GM18505 (cell line): ENCODE results near the gene KIAA0930.

Experiments used
- ATAC-seq: cut with Tn5 transposase; IDR thresholded peaks from one replicate; pipeline ENCODE4 v1.9.1; 2021; ENCODE audit not compliant: unreplicated experiment
- POLR2A ChIP-seq: IDR thresholded peaks from 4 replicates; pipeline ENCODE4 v1.6.1; 2011; ENCODE audit warnings: borderline replicate concordance; ENCODE audit not compliant: insufficient read depth, insufficient read length; ENCODE audit errors: extremely low read depth

The KIAA0930 gene

GRCh38 chr22:45238076-45238956, 2.4 kb downstream of the KIAA0930 start:
- ATAC-seq = no peak
- no peak for TF ChIP-seq POLR2A

GRCh38 chr22:45237065-45237990, 3.4 kb downstream of the KIAA0930 start:
- no peak for TF ChIP-seq POLR2A

GRCh38 chr22:45235851-45236342, 4.8 kb downstream of the KIAA0930 start:
- TF ChIP-seq POLR2A = no peak
- peak; percentile 6 for ATAC-seq

More at GRCh38 chr22:45237065-45237990, 3.4 kb downstream of the KIAA0930 start:
- ATAC-seq = no peak

GRCh38 chr22:45235101-45235777, 5.5 kb downstream of the KIAA0930 start:
- ATAC-seq = peak; percentile 57
- TF ChIP-seq POLR2A = peak; percentile 55

DNA sequence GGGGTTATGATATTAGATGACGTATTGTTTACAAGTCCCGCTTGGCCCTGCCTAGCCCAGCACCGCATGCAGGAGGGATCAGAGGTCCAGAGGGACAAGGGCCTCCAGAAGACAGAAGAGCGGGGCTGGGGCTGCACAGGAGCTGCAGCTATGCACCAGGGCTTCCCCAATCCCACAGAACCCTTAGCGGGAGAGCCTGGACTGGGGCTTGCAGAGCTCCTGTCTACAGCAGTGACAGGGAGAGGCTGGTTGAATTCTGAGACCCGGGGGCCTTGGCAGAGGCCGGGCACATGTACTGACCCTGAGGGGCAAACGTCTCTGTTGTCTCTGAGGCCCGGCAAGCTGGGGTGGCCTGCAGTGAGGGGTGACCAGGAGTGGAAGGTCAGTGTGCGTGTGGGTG, 6.9 kb downstream of the KIAA0930 start:
- no peak for TF ChIP-seq POLR2A
- ATAC-seq = no peak

- no peak for TF ChIP-seq POLR2A
- no peak for ATAC-seq
These were observed 7.3 kb downstream of the KIAA0930 start for GRCh38 chr22:45233386-45233785.

DNA sequence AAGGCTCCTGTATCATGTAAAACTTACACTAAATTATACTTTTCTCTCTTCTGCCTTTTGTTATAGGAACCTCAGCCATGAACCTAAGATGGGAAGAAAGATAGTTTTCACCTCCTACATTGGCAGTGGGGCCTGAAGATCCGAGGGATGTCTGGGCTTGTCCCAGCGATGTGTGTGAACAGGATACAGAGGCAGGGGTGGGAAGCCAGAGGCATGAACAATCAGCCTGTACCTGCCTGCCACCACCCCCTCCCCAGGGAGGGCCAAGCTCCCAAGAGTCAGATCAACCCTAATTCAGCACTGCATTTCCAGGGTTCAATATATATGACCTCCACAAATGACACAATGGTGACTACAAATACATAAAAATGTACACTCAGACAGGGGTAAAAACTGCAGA, 9.4 kb downstream of the KIAA0930 start:
- no peak for ATAC-seq
- TF ChIP-seq POLR2A = no peak

GRCh38 chr22:45230026-45230721, 10.5 kb downstream of the KIAA0930 start:
- TF ChIP-seq POLR2A = no peak
- ATAC-seq = no peak

GRCh38 chr22:45229181-45229580, 11.5 kb downstream of the KIAA0930 start:
- no peak for TF ChIP-seq POLR2A

GRCh38 chr22:45228401-45228754, 12.3 kb downstream of the KIAA0930 start:
- no peak for ATAC-seq
- TF ChIP-seq POLR2A = no peak

More at GRCh38 chr22:45229181-45229580, 11.5 kb downstream of the KIAA0930 start:
- no peak for ATAC-seq

GRCh38 chr22:45227645-45228400, 12.9 kb downstream of the KIAA0930 start:
- ATAC-seq = no peak
- TF ChIP-seq POLR2A = no peak

DNA sequence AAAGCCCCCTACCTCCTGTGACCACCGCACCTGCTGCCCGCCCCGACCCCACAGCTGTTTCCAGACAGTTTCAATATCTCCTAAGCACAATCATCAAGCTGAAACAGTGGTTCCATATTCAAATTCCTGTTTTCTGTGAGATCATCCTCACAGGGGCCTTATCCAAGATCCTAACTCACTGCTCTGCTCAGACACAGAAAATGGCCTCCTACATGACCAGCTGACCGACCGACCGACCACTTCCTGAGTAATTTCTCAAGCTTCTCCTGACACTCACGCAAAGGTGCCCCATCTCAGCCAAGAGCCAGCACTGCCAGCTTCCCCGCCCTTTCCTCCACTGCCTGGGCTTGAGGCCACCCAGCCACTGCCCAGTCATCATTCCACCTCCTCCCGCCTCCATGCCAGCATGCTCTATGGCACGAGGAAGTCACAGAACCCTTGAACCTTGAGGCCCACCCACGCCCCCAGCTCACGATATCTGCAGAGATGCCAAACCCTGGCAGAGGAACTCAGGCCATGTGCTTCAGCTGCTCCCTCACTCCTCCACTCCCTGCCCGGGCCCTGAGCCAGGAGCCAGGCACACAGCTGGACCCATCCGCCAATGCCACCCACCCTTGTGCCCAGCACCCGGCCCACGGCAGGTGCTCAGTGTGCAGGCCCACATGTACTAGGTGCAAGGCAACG, 14.0 kb downstream of the KIAA0930 start:
- ATAC-seq = no peak
- no peak for TF ChIP-seq POLR2A
